ENCODE measurements around the gene CCNJL.
"Not testable (repeated sequence)": the region's sequence is repeated elsewhere in the genome, so short reads cannot be mapped to it uniquely, and the experiment has no call there.

The CCNJL gene

DNA sequence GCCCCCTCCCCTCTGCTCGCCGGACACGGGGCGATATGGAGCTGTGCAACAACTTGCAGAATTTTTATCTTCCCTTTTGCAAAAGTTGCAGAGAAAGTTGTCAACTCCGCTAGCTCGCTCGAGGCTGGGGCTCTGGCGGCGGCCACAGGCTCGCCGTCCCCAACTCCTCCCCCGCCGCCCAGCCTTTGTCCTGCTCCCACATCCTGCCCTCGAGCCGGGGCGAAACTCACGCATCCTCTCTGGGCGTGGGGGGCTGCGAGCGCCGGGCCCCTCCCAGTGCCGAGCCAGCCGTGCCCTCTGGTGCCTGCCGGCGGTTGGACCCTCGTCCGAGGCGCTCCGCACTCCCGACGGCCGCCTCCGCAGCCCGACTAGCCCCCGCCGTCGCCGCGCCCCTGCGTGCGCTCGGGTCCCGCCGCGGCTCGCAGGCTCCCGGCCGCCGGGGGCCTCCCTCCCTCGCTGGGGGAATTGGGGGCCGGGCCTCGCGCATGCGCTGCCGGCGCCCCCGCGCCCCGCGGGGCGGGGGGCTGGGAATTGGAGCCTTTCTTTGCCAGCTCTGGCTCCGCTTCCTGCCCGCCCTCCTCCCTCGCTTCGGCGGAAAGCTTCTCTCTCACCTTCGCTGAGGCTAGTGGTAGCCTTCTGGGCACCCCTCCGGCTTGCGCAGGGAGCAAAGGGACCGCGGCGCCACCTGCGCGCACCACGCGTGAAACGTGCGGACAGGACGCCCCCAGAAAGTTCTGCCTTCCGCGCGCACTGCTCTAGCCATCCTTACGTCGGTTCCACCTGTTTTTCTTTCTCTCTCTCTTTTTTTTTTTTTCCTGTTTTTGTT, at the start of gene CCNJL:
Gene CCNJL (minus strand): TSS at position 431 of the 826 bp plus-strand sequence. CDS start 641 bp downstream, outside the sequence.
- peak; percentile 63 for DNase-seq

GRCh38 chr5:160361624-160362228, 49.4 kb upstream of the CCNJL start:
- DNase-seq: no peak

DNA sequence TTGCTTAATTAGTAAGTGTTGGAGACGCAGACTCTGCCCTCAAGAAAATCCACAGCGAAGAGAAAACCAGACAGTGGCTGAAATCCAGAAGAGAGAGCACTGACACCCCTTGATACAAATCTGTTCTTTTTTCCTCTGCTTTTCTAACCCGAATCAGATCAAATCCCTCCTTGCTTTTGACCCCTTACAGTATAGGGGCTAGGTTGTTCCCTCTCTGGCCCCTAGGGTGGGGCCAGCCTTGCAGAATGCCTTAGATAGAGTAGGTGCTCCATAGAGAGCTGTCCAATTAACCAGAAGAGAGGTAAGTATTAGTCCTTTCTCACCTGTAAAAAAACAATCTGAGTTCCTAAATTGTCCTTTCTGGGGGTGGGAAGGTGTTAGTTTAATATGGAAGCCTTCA, 47.9 kb upstream of the CCNJL start:
- no peak for DNase-seq

- no peak for DNase-seq
These were observed 47.5 kb upstream of the CCNJL start for GRCh38 chr5:160359816-160360215.

DNA sequence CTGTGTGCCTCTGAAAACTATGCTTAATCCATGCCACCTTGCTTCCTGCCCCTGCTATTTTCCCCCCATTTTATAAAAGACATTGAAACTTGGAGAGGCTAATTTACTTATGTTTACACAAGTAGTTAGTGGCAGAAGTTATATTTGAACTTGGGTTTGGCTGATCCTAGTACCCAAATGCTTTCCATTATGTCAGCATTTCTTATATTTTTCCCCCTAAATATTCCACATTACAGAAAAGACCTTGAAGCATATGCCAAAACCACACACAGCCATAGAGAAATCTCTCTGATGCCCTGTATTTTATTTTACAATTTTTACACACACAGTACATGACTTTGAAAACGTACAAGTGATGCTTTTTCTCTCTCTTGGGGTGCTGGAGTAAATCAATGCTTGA, 46.9 kb upstream of the CCNJL start:
- no peak for DNase-seq

DNA sequence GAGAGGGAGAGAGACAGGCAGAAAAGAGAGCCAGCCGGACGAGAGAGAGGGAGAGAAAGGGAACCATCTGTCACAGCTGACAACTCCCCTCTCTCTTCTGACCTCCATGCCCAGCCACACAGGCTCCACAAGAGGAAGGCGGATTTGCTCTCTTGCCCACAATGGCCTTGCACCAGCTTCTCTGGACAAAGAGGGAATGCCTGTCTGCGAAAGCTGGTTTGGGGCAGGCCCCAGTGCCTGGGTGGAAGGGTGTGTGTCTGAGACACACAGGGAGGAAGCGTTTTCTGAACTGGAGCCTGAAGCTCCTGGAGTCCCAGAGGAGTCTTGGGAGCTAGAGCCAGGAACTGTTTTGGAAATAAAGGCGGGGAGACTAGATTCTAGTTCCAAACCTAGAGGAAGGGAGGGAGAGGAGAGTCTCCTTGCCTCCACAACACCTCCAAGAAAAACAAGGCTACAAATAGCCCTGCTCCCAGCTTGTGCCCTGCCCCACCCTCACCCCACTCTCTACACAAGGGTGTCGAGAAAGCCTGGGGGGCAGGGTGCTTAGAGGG, 45.6 kb upstream of the CCNJL start:
- DNase-seq: no peak

GRCh38 chr5:160357394-160357793, 45.0 kb upstream of the CCNJL start:
- no peak for DNase-seq

DNA sequence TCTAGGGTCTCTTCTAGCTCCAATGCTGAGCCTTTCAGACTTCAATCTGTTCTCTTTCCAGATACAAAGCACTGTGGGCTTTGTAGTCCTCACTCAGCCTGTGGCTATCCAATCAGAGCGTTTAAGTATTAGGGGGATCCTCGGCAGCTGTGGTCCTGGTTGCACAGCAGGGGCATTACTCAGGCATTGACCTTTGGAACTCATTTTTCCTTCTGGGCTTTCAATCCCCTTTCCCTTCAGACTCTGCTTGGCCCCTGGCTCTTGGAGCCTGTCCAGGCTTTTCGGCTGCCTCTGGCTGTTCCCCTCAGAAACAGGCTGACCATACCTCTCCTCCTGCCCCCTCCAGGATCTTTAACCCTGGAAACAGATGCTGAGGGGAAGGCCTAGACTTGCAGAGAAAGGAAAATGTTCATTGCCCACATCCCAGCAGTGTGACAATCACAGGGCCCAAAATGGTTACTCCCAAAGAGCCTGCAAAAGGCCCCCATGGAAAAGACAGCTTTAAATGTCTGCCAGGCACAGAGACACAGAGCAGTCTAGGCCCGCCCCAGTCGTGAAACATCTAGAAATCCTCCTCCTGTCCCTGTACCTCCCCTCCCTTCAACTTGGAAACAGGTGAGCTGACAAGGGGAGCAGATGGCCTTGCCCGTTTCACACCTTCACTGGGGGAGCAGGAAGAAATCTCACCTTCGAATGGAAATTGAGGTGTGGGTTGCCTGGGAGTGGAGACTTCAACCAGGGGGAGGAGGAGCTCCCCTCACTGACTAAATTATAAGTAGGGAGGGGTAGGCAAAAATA, 44.4 kb upstream of the CCNJL start:
- DNase-seq: no peak

DNA sequence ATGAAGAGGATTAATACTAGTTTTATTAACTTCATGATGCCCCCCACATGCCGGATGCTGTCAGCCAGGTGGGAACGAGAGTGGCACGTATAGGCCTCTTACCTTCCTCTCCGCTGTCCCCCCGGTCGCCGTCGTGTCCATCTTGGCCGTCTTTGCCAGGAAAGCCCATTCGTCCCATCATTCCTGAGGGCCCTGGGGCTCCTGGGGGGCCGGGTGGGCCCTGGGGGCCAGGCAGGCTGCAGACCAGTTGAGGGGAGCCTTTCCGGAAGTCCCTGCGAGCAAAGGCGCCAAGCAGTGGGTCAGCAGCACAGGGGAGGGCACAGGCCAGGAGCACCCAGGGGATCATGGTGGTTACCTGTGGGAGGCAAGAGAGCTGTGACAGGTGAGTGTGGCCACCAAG, 42.3 kb upstream of the CCNJL start:
- no peak for DNase-seq

GRCh38 chr5:160353379-160353778, 41.0 kb upstream of the CCNJL start:
- no peak for DNase-seq

DNA sequence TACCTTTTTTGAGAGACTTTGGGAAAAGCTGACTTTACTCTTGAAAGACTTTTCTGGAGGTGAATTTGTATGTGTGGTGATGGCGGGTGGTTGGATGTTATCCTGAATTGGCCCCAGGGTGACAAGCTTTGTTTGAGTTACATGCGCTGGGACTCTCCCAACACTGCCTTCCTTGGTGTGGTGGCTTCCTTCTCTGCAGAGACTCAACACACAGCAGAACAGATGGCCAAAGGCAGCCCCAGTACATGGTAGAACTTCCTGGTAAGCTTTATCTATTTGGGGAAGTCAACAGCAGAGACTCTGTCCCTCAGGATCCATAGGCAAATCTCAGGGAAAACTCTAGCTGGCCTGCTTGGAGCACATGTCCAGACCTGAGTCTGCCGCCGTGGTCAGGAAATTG, 39.9 kb upstream of the CCNJL start:
- no peak for DNase-seq

DNA sequence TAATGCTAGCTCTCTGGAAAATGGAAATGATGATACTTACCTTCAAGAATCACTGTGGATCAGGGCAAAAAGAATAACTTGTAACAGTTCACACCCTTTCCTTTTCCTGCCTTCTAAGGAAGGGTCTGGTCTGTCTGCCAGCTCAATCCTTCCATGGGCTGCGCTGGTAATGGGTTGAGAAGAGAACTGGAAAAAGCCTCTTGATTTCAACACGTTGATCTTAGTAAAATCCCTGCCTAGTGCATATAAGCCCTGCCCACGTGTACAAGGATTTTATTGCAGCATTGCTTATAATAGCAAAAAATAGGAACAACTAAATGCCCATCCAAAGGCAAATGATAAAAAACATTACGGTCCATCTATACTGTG, 37.6 kb upstream of the CCNJL start:
- no peak for DNase-seq

- DNase-seq: no peak
These were observed 37.0 kb upstream of the CCNJL start for GRCh38 chr5:160349249-160349934.

DNA sequence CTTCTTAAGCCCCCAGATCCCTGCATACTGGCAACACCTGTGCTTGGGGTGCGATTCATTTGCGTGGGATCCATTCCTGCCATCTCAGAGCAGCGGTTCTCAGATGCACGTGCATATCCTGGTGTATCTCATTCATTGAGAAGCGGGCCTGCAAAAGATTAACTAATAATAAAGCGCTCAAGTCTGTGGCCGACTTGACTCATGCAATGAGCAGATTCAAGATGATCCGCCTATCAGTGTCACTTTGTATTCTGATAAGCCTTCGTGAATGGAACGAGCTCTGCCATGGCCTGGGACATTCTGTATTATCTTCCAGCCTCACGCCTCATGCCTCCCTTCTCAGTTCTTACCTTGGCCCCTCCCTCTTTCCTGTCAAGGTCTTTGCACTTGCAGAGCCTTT, 35.7 kb upstream of the CCNJL start:
- no peak for DNase-seq

- DNase-seq: no peak
These were observed 35.1 kb upstream of the CCNJL start for GRCh38 chr5:160347448-160347847.

DNA sequence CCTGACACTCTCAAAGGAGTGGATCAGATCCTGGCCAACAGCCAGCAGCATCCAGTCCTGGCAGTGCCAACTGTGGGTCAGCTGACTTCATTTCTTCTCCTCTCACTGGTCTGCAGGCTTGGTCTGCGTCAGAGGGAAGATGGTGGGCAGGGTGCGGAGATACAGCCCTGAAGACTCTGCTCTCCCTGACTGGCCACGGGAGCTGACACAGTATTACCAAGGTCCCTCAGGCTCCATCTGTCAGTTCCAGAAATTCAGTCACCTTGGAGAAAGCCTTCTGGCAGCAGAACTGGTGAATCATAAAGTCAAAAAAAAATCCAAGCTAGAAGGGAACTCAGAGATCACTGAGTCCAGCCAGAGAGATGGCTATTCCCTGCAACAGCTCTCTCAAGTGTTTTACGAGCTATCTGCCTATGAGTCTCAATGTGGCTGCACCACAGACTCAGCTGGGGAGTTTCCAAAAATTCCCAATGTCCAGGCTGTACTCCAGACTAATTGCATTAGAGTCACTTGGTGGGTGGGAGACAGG, 30.1 kb upstream of the CCNJL start:
- no peak for DNase-seq

DNA sequence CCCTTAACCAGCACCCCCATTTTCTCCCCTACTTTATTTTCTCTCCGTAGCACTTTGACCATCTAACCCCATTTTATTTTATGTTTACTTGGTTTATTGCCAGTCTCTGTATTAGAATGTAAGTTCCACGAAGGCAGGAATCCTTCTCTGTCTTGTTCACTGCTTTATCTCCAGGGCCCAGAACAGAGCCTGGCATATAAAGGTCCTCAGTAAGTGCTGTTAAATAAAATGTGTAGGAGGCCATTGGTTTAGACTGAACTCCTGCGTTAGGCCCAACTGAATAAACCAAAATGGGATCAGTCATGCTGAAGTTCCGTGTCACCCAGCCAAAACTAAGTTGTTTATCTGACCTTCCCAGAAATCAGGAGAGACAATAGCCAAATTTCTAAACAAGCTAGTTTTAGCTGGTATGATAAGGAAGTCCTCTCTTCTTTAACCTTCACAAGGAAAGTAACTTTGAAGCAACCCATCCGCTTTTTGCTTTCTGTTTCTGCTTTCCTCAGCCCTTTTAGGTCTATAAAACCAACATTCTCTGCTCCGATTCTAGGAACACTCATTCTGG, 29.0 kb upstream of the CCNJL start:
- DNase-seq: no peak

DNA sequence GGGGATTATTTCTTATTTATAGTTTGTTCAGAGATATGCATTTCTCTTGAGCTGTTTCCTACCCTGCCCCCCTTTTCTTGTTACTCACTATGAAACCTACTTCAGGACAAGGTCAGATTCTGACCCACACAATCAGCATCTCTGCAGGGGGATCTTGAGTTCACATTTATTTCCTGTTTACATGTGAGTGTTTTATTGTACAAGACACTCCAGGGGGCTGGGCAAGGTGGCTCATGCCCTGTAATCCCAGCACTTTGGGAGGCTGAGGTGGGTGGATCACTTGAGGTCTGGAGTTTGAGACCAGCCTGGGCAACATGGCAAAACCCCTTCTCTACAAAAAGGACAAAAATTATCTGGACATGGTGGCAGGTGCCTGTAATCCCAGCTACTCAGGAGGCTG, 28.1 kb upstream of the CCNJL start:
- not testable (repeated sequence) for DNase-seq

DNA sequence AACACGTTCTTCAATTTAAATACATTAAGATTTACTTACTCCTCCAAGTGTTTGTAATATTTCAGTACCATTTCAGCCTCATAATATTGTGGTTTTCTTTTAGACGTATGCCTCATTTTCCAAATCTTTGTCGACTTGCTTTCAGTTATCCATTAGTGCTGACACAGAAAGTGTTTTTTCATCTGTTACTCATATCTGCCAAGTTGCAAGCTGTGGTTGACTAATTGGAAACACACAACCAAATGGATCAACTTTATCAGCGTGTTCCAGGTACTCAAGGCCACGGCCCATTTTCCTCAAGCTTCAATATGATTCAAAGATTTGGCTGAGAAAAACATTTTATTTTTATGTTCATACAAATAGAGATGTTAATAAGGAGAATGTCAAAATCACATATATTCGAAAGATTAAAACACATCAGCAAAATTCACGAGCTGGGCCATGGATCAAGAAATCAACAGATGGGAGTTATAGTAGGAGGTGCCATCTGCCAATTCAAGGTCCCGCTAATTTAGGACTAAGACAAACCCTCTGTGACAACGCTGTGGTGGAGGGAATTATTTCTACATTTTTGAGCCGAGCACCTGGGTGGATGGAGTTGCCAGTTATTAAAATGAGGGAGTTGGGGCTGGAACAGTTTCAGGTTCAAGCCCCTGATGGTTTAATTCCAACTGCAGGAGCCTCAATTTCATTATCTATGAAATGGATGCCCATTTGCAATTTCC, 27.2 kb upstream of the CCNJL start:
- no peak for DNase-seq

- not testable (repeated sequence) for DNase-seq
These were observed 22.4 kb upstream of the CCNJL start for GRCh38 chr5:160334716-160335115.

GRCh38 chr5:160333721-160334120, 21.4 kb upstream of the CCNJL start:
- no peak for DNase-seq

DNA sequence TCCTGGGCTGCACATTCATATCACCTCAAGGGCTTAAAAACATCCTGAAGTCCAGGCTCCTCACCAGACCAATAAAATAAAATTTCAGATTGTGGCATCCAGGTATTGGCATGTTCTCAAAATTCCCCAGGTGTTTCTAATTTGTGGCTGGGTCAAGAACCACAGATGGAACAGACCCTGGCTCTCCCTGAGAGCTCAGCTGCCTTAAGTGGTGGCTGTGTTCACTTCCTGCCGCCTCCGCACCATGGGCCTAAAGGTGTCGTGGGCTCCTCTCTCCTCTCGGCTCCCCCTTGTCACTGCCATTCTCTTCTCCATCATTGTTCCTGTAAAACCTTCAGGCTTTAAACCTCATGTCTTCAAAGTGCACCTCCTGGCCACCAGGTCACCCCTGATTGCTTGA, 17.8 kb upstream of the CCNJL start:
- DNase-seq: no peak
